IPS DF 4.7 (cell line): ENCODE data around the gene LRBA.

Experiments
- DNase-seq: peaks from one replicate; pipeline ENCODE4 v3.0.0-alpha.2; 2013; ENCODE audit warnings: low spot score; ENCODE audit errors: extremely low read depth

LRBA gene

GRCh38 chr4:150253965-150254630 is 761.0 kb downstream of the LRBA start:
- DNase-seq = no peak

- DNase-seq = no peak
Observed at GRCh38 chr4:150253416-150253815, 761.7 kb downstream of the LRBA start.

GRCh38 chr4:150252741-150253140 is 762.3 kb downstream of the LRBA start:
- DNase-seq = no peak

GRCh38 chr4:150252306-150252705 is 762.8 kb downstream of the LRBA start:
- DNase-seq = no peak

GRCh38 chr4:150251752-150252190 is 763.3 kb downstream of the LRBA start:
- no peak for DNase-seq

GRCh38 chr4:150250998-150251651 is 764.0 kb downstream of the LRBA start:
- no peak for DNase-seq

GRCh38 chr4:150250293-150250997 is 764.6 kb downstream of the LRBA start:
- DNase-seq = no peak

- DNase-seq = no peak
Observed at GRCh38 chr4:150248181-150248580, 766.9 kb downstream of the LRBA start.

GRCh38 chr4:150247184-150247583 is 767.9 kb downstream of the LRBA start:
- no peak for DNase-seq

GRCh38 chr4:150244600-150244999 is 770.5 kb downstream of the LRBA start:
- no peak for DNase-seq

GRCh38 chr4:150243932-150244331 is 771.2 kb downstream of the LRBA start:
- no peak for DNase-seq

GRCh38 chr4:150242820-150243458 is 772.1 kb downstream of the LRBA start:
- DNase-seq = no peak

GRCh38 chr4:150240011-150240410 is 775.1 kb downstream of the LRBA start:
- DNase-seq = no peak

- no peak for DNase-seq
Observed at GRCh38 chr4:150238591-150238990, 776.5 kb downstream of the LRBA start.

GRCh38 chr4:150237110-150237872 is 777.8 kb downstream of the LRBA start:
- DNase-seq = no peak

GRCh38 chr4:150236626-150237025 is 778.5 kb downstream of the LRBA start:
- DNase-seq = no peak

- DNase-seq = no peak
Observed at GRCh38 chr4:150235808-150236271, 779.2 kb downstream of the LRBA start.

GRCh38 chr4:150235317-150235716 is 779.8 kb downstream of the LRBA start:
- no peak for DNase-seq

GRCh38 chr4:150234246-150234645 is 780.8 kb downstream of the LRBA start:
- DNase-seq = no peak

- DNase-seq = no peak
Observed at GRCh38 chr4:150232029-150232428, 783.1 kb downstream of the LRBA start.

GRCh38 chr4:150231107-150231770 is 783.8 kb downstream of the LRBA start:
- no peak for DNase-seq
